IPS DF 4.7 (cell line): ENCODE results near the gene MORN3.

Experiments
- DNase-seq: peaks from one replicate; pipeline ENCODE4 v3.0.0-alpha.2; 2013; ENCODE audit warnings: low spot score; ENCODE audit errors: extremely low read depth

MORN3 gene

DNA sequence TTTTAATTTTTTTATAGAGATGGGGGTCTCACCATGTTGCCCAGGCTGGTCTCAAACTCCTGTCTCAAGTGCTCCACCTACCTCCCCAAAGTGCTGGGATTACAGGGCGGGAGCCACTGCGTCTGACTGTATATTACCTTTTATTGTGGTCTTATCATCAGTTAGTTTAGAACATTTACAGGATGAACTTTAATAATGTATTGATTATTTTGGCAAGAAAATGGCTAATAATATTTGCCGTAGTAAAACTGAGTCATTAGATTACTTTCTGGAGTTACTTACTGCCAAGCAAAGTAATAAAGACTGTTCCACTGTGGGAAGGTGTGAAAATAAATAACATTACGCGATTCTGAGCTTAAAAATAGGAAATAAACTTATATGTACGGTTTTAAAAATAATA, 66.7 kb downstream of the MORN3 start:
- no peak for DNase-seq

DNA sequence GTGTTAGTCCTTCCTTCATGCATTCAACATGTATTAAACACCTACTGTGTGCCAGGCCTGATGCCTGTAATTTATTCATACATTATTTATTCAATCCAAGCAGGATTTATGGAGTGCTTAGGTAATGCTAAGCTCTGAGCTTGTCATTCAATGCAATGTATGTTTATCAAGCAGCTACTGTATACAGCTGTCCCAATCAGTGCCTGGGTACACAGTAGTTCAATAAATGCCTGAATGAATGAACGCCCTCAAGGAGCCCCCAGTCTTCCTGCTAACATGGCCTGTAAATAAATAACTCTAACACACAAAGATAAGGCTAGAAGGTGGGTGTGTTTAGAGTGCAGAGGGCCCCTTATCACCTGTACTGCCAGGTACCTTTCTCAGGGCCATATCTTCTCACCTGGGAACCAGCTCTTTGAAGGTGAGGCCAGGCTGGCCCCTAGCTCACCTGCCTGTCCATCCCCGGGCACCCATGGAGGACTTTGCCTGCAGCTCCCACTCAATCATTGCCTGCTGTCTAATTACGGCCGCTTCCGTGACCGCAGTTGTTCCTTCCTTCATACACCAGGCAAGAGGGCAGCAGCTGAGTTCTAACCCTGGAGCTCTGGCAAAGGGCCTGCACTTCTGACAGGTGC, 68.6 kb downstream of the MORN3 start:
- no peak for DNase-seq
